Chondrocyte (in vitro differentiated cells): ENCODE measurements around the gene ADAMTS18. TPM values are rescaled to one million over a fixed set of nuclear protein-coding genes. Genes with fewer than 3 reads are reported as not detected.
"Not testable (repeated sequence)": the region's sequence is repeated elsewhere in the genome, so short reads cannot be mapped to it uniquely, and the experiment has no call there.

ENCODE experiments used
- DNase-seq: peaks from one replicate; pipeline ENCODE4 v3.0.0; 2021; ENCODE audit warnings: mixed read lengths, low spot score
- H3K27ac Mint-ChIP-seq: one replicate; pipeline ENCODE4 v1.8.0; 2021; ENCODE audit warnings: mild to moderate bottlenecking, moderate library complexity, mixed read lengths; ENCODE audit not compliant: unreplicated experiment
- H3K27me3 Mint-ChIP-seq: 2 replicates; pipeline ENCODE4 v1.8.0; 2021; ENCODE audit warnings: low read depth, mixed read lengths
- H3K36me3 Mint-ChIP-seq: 2 replicates; pipeline ENCODE4 v1.8.0; 2021; ENCODE audit warnings: low read depth, mixed read lengths
- H3K4me1 Mint-ChIP-seq: 2 replicates; pipeline ENCODE4 v1.8.0; 2021; ENCODE audit warnings: low read depth, mild to moderate bottlenecking, mixed read lengths
- H3K4me3 Mint-ChIP-seq: one replicate; pipeline ENCODE4 v1.8.0; 2021; ENCODE audit warnings: mild to moderate bottlenecking, moderate library complexity, mixed read lengths; ENCODE audit not compliant: unreplicated experiment
- H3K9me3 Mint-ChIP-seq: 2 replicates; pipeline ENCODE4 v1.8.0; 2021; ENCODE audit warnings: low read depth, mixed read lengths
- CTCF ChIP-seq: fragments of 200-600 bp; sonication (generic); IDR thresholded peaks from 2 replicates; pipeline ENCODE4 v1.5.0; 2021; ENCODE audit warnings: antibody characterized with exemption, mild to moderate bottlenecking, moderate library complexity
- total RNA-seq: library from RNA; stranded (reverse); gene quantifications from 3 replicates; pipeline ENCODE4 v1.2.1, GENCODE V29; 2021

Gene ADAMTS18
- total RNA-seq, 1 donor from 2014 or later, result not detected

- Mint-ChIP-seq H3K9me3 (no peaks in the 10 kb centered on the region), H3K4me3 (no peak overlapping the region), H3K36me3 (no peaks in the 10 kb centered on the region), H3K4me1 (no peaks in the 10 kb centered on the region), H3K27me3 (peaks cover 16% of the 10 kb centered on the region), H3K27ac (no peak overlapping the region)
- DNase-seq, result no peak
- no peak for TF ChIP-seq CTCF
Measured at GRCh38 chr16:77276661-77277060, 158.2 kb downstream of the ADAMTS18 start.

- not testable (repeated sequence) for H3K4me1 Mint-ChIP-seq, H3K27ac Mint-ChIP-seq, H3K9me3 Mint-ChIP-seq, H3K4me3 Mint-ChIP-seq, H3K36me3 Mint-ChIP-seq, DNase-seq
- H3K27me3 Mint-ChIP-seq, result peaks cover 18% of the 10 kb centered on the region
Measured at GRCh38 chr16:77275303-77275702, 159.5 kb downstream of the ADAMTS18 start.

GRCh38 chr16:77273815-77274214 lies 161.0 kb downstream of the ADAMTS18 start:
- no peaks in the 10 kb centered on the region for H3K9me3 Mint-ChIP-seq
- H3K4me3 Mint-ChIP-seq, result no peak overlapping the region
- no peak for TF ChIP-seq CTCF
- DNase-seq, result no peak
- no peaks in the 10 kb centered on the region for H3K4me1 Mint-ChIP-seq
- H3K36me3 Mint-ChIP-seq, result no peaks in the 10 kb centered on the region
- no peak overlapping the region for H3K27ac Mint-ChIP-seq
- peaks cover 18% of the 10 kb centered on the region for H3K27me3 Mint-ChIP-seq

- no peak for DNase-seq
- Mint-ChIP-seq H3K4me3 (no peak overlapping the region), H3K27ac (no peak overlapping the region), H3K27me3 (peaks cover 21% of the 10 kb centered on the region), H3K9me3 (peaks cover under 1% of the 10 kb centered on the region), H3K36me3 (no peaks in the 10 kb centered on the region), H3K4me1 (no peaks in the 10 kb centered on the region)
- no peak for TF ChIP-seq CTCF
Measured at GRCh38 chr16:77271532-77272426, 163.1 kb downstream of the ADAMTS18 start.

GRCh38 chr16:77266185-77266584 lies 168.6 kb downstream of the ADAMTS18 start:
- H3K36me3 Mint-ChIP-seq, H3K4me1 Mint-ChIP-seq, H3K4me3 Mint-ChIP-seq, DNase-seq, H3K27ac Mint-ChIP-seq, H3K9me3 Mint-ChIP-seq: not testable (repeated sequence)
- H3K27me3 Mint-ChIP-seq, result peaks cover 30% of the 10 kb centered on the region

- Mint-ChIP-seq H3K9me3 (peaks cover 5% of the 10 kb centered on the region), H3K27me3 (peaks cover 39% of the 10 kb centered on the region), H3K4me3 (no peak overlapping the region), H3K36me3 (no peaks in the 10 kb centered on the region), H3K27ac (no peak overlapping the region), H3K4me1 (no peaks in the 10 kb centered on the region)
- DNase-seq, result no peak
- no peak for TF ChIP-seq CTCF
Measured at GRCh38 chr16:77262971-77263370, 171.9 kb downstream of the ADAMTS18 start.
